VCaP (cell line): Measurements from ENCODE around the gene DGKZ.

Source experiments
- H3K27ac ChIP-seq: fragments of 450-650 bp; 2 replicates; pipeline ENCODE4 v1.5.1; 2017
- CTCF ChIP-seq: fragments of 450-650 bp; conservative IDR thresholded peaks from 2 replicates; pipeline ENCODE4 v1.5.1; 2017; ENCODE audit warnings: mild to moderate bottlenecking, moderate library complexity

The DGKZ gene

GRCh38 chr11:46341454-46341853 lies 5.8 kb upstream of the DGKZ start:
- TF ChIP-seq CTCF: no peak
- H3K27ac ChIP-seq: no peak overlapping the region

GRCh38 chr11:46342239-46342638 lies 5.0 kb upstream of the DGKZ start:
- no peak for TF ChIP-seq CTCF
- H3K27ac ChIP-seq: peak overlapping the region; percentile 56; the same call in 1 of the 2 replicates

- peak overlapping the region; percentile 56 for H3K27ac ChIP-seq
- no peak for TF ChIP-seq CTCF
These were observed 3.7 kb upstream of the DGKZ start for GRCh38 chr11:46343520-46343919.

GRCh38 chr11:46345131-46345597 lies 2.1 kb upstream of the DGKZ start:
- no peak for TF ChIP-seq CTCF
- H3K27ac ChIP-seq: no peak overlapping the region; the same call in 1 of the 2 replicates

- no peak overlapping the region for H3K27ac ChIP-seq
- TF ChIP-seq CTCF: no peak
These were observed 1.3 kb upstream of the DGKZ start for GRCh38 chr11:46345881-46346484.

GRCh38 chr11:46347637-46348311 lies 511 bp downstream of the DGKZ start:
- H3K27ac ChIP-seq: peak overlapping the region; percentile 71; the same call in 1 of the 2 replicates
- no peak for TF ChIP-seq CTCF

GRCh38 chr11:46348566-46349401 lies 1.5 kb downstream of the DGKZ start:
- no peak for TF ChIP-seq CTCF
- H3K27ac ChIP-seq: no peak overlapping the region; the same call in 1 of the 2 replicates
